ENCODE measurements around the gene MED14. TPM values are rescaled to one million over a fixed set of nuclear protein-coding genes. Genes with fewer than 3 reads are reported as not detected.

The MED14 gene
- total RNA-seq, 1 donor from 2014 or later = 32.6 TPM

GRCh38 chrX:40727581-40728252, 7.6 kb downstream of the MED14 start:
- Histone ChIP-seq H3K4me3 (no peak overlapping the region), H3K27ac (no peak overlapping the region), H3K9me3 (no peaks in the 10 kb centered on the region), H3K27me3 (ENCODE audit: low read depth) (no peaks in the 10 kb centered on the region), H3K4me1 (peaks cover 12% of the 10 kb centered on the region), H3K36me3 (peaks cover 5% of the 10 kb centered on the region)
- intact Hi-C loops (cut with DNase I) = no loop called here
- ATAC-seq = no peak
- DNase-seq = no peak
- TF ChIP-seq CTCF (IDR thresholded peaks at IDR 0.05) = no peak

DNA sequence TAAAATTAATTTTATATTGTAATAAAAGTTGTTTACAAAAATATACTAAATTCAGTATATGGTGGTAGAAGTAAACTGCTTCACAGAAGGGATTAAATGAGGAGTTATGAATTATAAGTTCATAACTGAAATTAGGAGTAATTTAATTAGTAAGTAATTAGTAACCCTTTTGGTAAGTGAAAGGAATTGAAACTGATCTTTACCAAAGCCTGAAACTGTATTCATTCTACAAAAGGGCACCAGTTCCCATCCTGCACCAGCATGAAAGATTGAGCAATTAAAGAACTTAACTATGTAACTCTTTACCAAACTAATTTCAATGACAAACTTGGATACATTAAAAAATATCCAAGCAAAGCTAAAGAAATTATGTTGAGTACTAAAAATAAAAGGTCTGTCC, 8.2 kb downstream of the MED14 start:
- TF ChIP-seq CTCF (IDR thresholded peaks at IDR 0.05) = no peak
- Histone ChIP-seq H3K9me3 (no peaks in the 10 kb centered on the region), H3K4me3 (no peak overlapping the region), H3K36me3 (peaks cover 5% of the 10 kb centered on the region), H3K27ac (no peak overlapping the region), H3K27me3 (ENCODE audit: low read depth) (no peaks in the 10 kb centered on the region), H3K4me1 (peaks cover 11% of the 10 kb centered on the region)
- intact Hi-C loops (cut with DNase I) = no loop called here
- ATAC-seq = no peak
- DNase-seq = no peak

- Histone ChIP-seq H3K4me1 (no peaks in the 10 kb centered on the region), H3K36me3 (peaks cover 10% of the 10 kb centered on the region), H3K27me3 (ENCODE audit: low read depth) (no peaks in the 10 kb centered on the region), H3K4me3 (no peak overlapping the region), H3K27ac (no peak overlapping the region), H3K9me3 (no peaks in the 10 kb centered on the region)
- no peak for DNase-seq
- no peak for ATAC-seq
- TF ChIP-seq CTCF (IDR thresholded peaks at IDR 0.05) = no peak
- intact Hi-C loops (cut with DNase I) = no loop called here
Observed at GRCh38 chrX:40722930-40723329, 12.4 kb downstream of the MED14 start.

DNA sequence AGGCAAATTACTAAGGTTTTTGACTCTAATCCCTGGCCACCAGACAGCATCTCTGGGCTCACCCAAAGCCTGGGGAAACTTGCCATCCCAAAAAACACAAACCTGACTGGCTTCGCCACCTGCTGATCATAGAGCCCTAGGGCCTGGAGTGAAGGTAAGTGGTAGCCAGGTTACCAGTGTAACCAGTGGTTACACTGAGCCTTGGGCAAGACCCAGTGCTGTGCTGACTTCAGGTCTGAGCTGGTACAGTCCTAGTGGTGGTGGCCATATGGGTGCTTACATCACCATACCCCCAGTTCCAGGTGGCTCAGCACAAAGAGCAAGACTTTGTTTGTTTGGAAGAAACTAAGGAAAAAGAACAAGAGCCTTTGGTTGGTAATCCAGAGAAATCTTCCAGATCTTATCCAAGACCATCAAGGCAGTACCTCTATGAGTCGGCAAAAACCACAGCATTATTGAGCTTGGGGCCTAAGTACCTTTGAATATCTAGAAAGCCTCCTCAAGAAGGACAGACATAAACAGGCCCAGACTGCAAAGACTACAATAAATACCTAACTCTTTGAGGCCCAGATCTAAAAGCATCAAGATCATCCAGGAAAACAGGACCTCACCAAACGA, 13.7 kb downstream of the MED14 start:
- ATAC-seq (no peak), DNase-seq (no peak)
- peaks cover 8% of the 10 kb centered on the region for H3K36me3 ChIP-seq
- no peaks in the 10 kb centered on the region for H3K9me3 ChIP-seq
- TF ChIP-seq CTCF (IDR thresholded peaks at IDR 0.05) = no peak
- no peaks in the 10 kb centered on the region for H3K27me3 ChIP-seq (ENCODE audit: low read depth)
- H3K27ac ChIP-seq = no peak overlapping the region
- no peaks in the 10 kb centered on the region for H3K4me1 ChIP-seq
- intact Hi-C loops (cut with DNase I) = no loop called here
- no peak overlapping the region for H3K4me3 ChIP-seq

DNA sequence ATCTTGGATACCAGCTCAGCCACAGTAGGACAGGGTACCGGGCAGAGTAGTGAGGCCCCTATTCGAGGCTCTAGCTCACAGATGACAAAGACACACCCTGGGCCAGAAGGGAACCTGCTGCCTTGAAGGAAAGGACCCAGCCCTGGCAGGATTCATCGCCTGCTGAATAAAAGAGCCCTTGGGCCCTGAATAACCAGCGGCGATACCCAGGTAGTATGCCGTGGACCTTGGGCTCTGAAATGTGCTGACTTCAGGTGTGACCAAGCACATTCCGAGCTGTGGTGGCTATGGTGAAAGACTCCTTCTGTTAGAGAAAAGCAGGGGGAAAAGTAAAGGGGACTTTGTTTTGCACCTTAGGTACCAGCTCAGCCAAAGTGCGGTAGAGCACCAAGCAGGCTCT, 14.6 kb downstream of the MED14 start:
- Histone ChIP-seq H3K4me1 (no peaks in the 10 kb centered on the region), H3K4me3 (no peak overlapping the region), H3K9me3 (no peaks in the 10 kb centered on the region), H3K27me3 (ENCODE audit: low read depth) (no peaks in the 10 kb centered on the region), H3K36me3 (peaks cover 5% of the 10 kb centered on the region), H3K27ac (no peak overlapping the region)
- TF ChIP-seq CTCF (IDR thresholded peaks at IDR 0.05) = no peak
- ATAC-seq (no peak), DNase-seq (no peak)
- intact Hi-C loops (cut with DNase I) = no loop called here

All from lower lobe of right lung (tissue), 2 donors.